Ovary (tissue), 9 donors: ENCODE data around the gene NBDY. TPM values are rescaled to one million over a fixed set of nuclear protein-coding genes. Genes with fewer than 3 reads are reported as not detected.

Experiments used
- DNase-seq, 5 donors: peaks; one replicate each; pipeline ENCODE4 v3.0.0-alpha.2; 2019 to 2020
- H3K27ac ChIP-seq, 2 donors: fragments of 200-600 bp; one replicate each; pipeline versions ENCODE4 v1.5.1 to v1.8.0; 2019 to 2022
- H3K27me3 ChIP-seq: fragments of 200-600 bp; one replicate; pipeline ENCODE4 v1.8.0; 2022
- H3K36me3 ChIP-seq: fragments of 200-600 bp; sonication (generic); one replicate; pipeline ENCODE4 v1.5.1; 2019
- H3K4me1 ChIP-seq: one replicate; pipeline ENCODE4 v1.8.1; 2013; ENCODE audit warnings: mild to moderate bottlenecking, moderate library complexity; ENCODE audit not compliant: insufficient read depth
- H3K4me3 ChIP-seq: fragments of 200-600 bp; sonication (generic); one replicate; pipeline ENCODE4 v1.5.1; 2017
- H3K9me3 ChIP-seq, 2 donors: fragments of 200-600 bp in 1 of 2; sonication (generic) in 1 of 2; one replicate each; pipeline versions ENCODE4 v1.5.1 to v1.8.1; 2013 to 2019; ENCODE audit warnings: mild to moderate bottlenecking in 1 of 2, moderate library complexity in 1 of 2
- CTCF ChIP-seq, 3 donors: fragments of 450-650 bp in 2 of 3; fragments of 200-600 bp in 1 of 3; IDR thresholded peaks; one replicate each; pipeline versions ENCODE4 v1.5.1 to v1.8.0; 2016 to 2022; ENCODE audit warnings: antibody characterized with exemption in 3 of 3, mild to moderate bottlenecking in 1 of 3
- EP300 ChIP-seq: sonication (generic); formaldehyde crosslinking; IDR thresholded peaks from one replicate; pipeline ENCODE4 v1.6.1; 2017; ENCODE audit warnings: antibody characterized with exemption
- POLR2A ChIP-seq: fragments of 450-650 bp; IDR thresholded peaks from one replicate; pipeline ENCODE4 v1.6.1; 2017; ENCODE audit warnings: antibody characterized with exemption, mild to moderate bottlenecking, moderate library complexity
- WGBS, 3 donors: extraction: QIAGEN DNeasy Blood & Tissue Kit in 1 of 3; methylation state at CpG; one replicate each; pipeline versions ENCODE4 v1.1.5 to v1.1.7; 2013 to 2017; 5-methylcytosine and 5-hydroxymethylcytosine counted together
- intact Hi-C, 4 donors: fragments of 100-400 bp; cut with DNase I; formaldehyde crosslinking; loops; one replicate each; pipeline versions ENCODE4 v1.11.0 to v1.15.1; 2022 to 2023
- polyA plus RNA-seq, 2 donors: library from polyadenylated mRNA; stranded (reverse); fragments of 200-250 nt in 1 of 2; fragments of 350-450 nt in 1 of 2; fragmentation: Illumina TruSeq in 1 of 2; extraction: RNeasy Lipid Tissue Mini Kit (QIAGEN cat#74804) in 1 of 2; gene quantifications; one replicate each; pipeline ENCODE4 v1.2.3, GENCODE V29; 2013 to 2014
- total RNA-seq, 7 donors: library from RNA; depleted of rRNA in 2 of 7; stranded (reverse); fragments of >200 nt in 2 of 7; fragmentation: NEBNext Ultra II Directional in 3 of 7; extraction: Animal tissue kit (Norgen Biotek cat#: 25700) in 3 of 7; gene quantifications; one replicate each; pipeline versions ENCODE4 v1.1.0 to v1.2.4, GENCODE V29; 2016 to 2023
- donor health status: DM: no; HTN: no; CAD: no; lungs with moderate emphysema.
- donor health status: DM: no; HTN: no; CAD: no.
- donor health status: Bipolar disorder and iron deficiency.
- donor health status: DM: yes; HTN: yes; CAD: no.
- donor health status: DM: no; HTN: no; CAD: no.
- donor health status: DM: yes; HTN: yes; CAD: no.

NBDY gene
- total and polyA plus RNA-seq, 9 donors = 11.9 to 60.9 (median 35.1) TPM

DNA sequence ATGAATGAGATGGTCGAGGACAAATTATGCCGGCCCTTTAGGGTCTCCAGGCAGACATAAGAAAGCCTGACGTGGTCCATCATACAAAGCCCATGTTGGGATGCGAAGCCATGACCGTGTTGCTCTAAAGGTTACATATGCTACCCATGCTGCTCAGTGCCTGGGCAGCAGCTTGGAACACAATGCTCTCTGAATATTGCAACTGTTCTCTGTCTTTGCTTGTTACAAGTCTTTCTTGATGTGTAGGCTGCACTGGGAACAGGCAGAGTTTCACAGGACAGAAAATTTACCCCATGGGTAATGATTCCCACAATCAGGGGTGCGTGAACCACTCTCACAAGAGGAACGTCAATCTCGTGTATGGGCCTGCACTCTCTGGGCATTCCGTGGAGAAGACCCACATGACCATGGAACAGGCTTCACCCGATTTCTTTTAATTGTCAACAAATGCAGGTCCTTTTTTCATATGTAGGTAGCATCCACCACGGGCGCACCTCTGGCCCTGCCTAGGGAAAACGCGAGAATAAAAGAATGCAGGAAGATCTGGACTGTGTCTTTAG is 66.3 kb downstream of the NBDY start:
- Histone ChIP-seq H3K9me3 (no peaks in the 10 kb centered on the region), H3K36me3 (no peaks in the 10 kb centered on the region), H3K4me1 (no peaks in the 10 kb centered on the region), H3K27ac (no peak overlapping the region), H3K27me3 (no peaks in the 10 kb centered on the region), H3K4me3 (no peak overlapping the region)
- intact Hi-C loops = no loop called here
- no peak for DNase-seq
- WGBS, 3 donors = 91 to 92% (median 91%) methylated on average over 14 of the region's 14 CpGs
- TF ChIP-seq CTCF (IDR thresholded peaks at IDR 0.05) (no peak), POLR2A (no peak), EP300 (no peak)

GRCh38 chrX:56796641-56797395 is 67.8 kb downstream of the NBDY start:
- DNase-seq = no peak
- WGBS, 3 donors = 79 to 83% (median 82%) methylated on average over 4 of the region's 4 CpGs

GRCh38 chrX:56797574-56798338 is 68.7 kb downstream of the NBDY start:
- H3K27ac ChIP-seq = peak overlapping the region in 1 of 2 donors; percentile 11
- DNase-seq = no peak
- no peaks in the 10 kb centered on the region for H3K9me3 ChIP-seq
- no peaks in the 10 kb centered on the region for H3K36me3 ChIP-seq
- intact Hi-C loops = no loop called here
- H3K4me1 ChIP-seq = no peaks in the 10 kb centered on the region
- 48 to 59% (median 52%) methylated on average over 6 of the region's 6 CpGs for WGBS, 3 donors
- H3K27me3 ChIP-seq = no peaks in the 10 kb centered on the region
- TF ChIP-seq EP300 = no peak
- TF ChIP-seq POLR2A = no peak
- TF ChIP-seq CTCF (IDR thresholded peaks at IDR 0.05) = no peak
- no peak overlapping the region for H3K4me3 ChIP-seq

More at GRCh38 chrX:56796641-56797395, 67.8 kb downstream of the NBDY start:
- Histone ChIP-seq H3K27me3 (no peaks in the 10 kb centered on the region), H3K4me1 (no peaks in the 10 kb centered on the region), H3K4me3 (no peak overlapping the region), H3K27ac (no peak overlapping the region), H3K9me3 (no peaks in the 10 kb centered on the region), H3K36me3 (no peaks in the 10 kb centered on the region)
- no peak for TF ChIP-seq POLR2A
- TF ChIP-seq CTCF (IDR thresholded peaks at IDR 0.05) = no peak
- TF ChIP-seq EP300 = no peak
- intact Hi-C loops = no loop called here

GRCh38 chrX:56798339-56798711 is 69.3 kb downstream of the NBDY start:
- whole genome bisulfite sequencing, 3 donors = 44 to 55% (median 49%) methylated on average over 5 of the region's 5 CpGs
- TF ChIP-seq EP300 = no peak
- no peak for TF ChIP-seq POLR2A
- no peak for TF ChIP-seq CTCF (IDR thresholded peaks at IDR 0.05)
- H3K4me3 ChIP-seq = no peak overlapping the region

More at GRCh38 chrX:56798339-56798711, 69.3 kb downstream of the NBDY start:
- no peak for DNase-seq
- intact Hi-C loops = no loop called here
- peak overlapping the region in 1 of 2 donors; percentile 11 for H3K27ac ChIP-seq
- H3K9me3 ChIP-seq = no peaks in the 10 kb centered on the region
- H3K27me3 ChIP-seq = no peaks in the 10 kb centered on the region
- no peaks in the 10 kb centered on the region for H3K4me1 ChIP-seq
- no peaks in the 10 kb centered on the region for H3K36me3 ChIP-seq
